NCI-H460 (cell line): Measurements from ENCODE around the gene MUC3A. TPM values are rescaled to one million over a fixed set of nuclear protein-coding genes. Genes with fewer than 3 reads are reported as not detected.

ENCODE experiments used
- DNase-seq: peaks from one replicate; pipeline ENCODE4 v3.0.0-alpha.2; 2016; ENCODE audit warnings: low read depth; ENCODE audit errors: extremely low read depth
- small RNA-seq, 2 experiments: library from RNA; depleted of rRNA; stranded (forward); fragments of <200 nt; gene quantifications; one replicate each; pipeline ENCODE3, GENCODE V24; 2014
- total RNA-seq: library from RNA; depleted of rRNA; stranded (reverse); fragments of >200 nt; shearing (Covaris generic); gene quantifications from 2 replicates; pipeline ENCODE4 v1.2.3, GENCODE V29; 2014; rRNA removed

MUC3A gene
- total RNA-seq, 1 experiment from 2014 or later, result not detected

- DNase-seq, result no peak
These were observed 66.3 kb downstream of the MUC3A start for GRCh38 chr7:101015626-101016025.

DNA sequence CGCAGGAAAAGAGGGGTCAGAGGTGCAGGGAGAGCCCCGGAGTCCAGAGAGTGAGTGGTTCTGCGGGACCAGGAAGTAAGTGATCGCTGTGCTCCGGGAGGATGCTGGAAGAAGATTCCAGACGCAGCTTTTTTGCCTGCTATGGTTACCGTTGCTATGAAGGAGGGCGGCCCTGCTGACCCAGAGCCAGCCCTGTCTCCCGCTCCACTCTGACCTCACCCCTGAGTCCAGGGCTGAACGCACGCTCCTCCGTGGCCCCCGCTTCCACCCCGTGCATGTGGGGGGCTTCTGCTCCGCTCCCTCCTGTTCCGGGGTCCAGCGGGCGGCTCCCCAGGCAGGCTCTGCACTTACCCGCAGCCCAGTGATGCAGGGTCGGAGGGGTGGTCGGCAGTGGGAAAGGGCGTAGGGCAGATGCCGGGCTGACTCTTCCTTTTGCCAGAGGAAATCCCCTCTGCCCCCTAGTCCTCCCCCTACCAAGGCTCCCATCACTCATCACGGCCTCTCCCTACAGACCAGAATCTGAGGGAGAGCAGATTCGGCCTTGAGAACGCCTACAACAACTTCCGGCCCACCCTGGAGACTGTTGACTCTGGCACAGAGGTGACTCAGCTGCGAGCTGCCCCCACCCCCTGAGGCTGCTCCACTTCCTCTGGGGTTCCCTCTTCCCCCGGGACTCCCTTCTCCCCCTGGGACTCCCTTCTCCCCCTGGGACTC lies 67.9 kb downstream of the MUC3A start:
- peak; percentile 61 for DNase-seq

Small RNAs within 50 kb of the gene (small RNA-seq; reads per million reads assigned to genes)
- gene RN7SL549P (0 reads per million in 2 experiments), gene RPS29P15 (0 reads per million in 2 experiments)

Other genes starting within 250 kb of the MUC3A start
- gene POP7, start 243.4 kb upstream of the MUC3A start, total RNA-seq, result 45.7 and 50.1 TPM in 2 replicates
- not detected in 2 replicates for gene EPO, start 229.1 kb upstream of the MUC3A start, total RNA-seq
- not detected in 2 replicates for gene ZAN, start 215.9 kb upstream of the MUC3A start, total RNA-seq
- gene EPHB4, start 122.0 kb upstream of the MUC3A start, total RNA-seq, result 45.3 and 49.1 TPM in 2 replicates
- gene SLC12A9, start 96.8 kb upstream of the MUC3A start, total RNA-seq, result 10.5 and 11.8 TPM in 2 replicates
- 75.8 and 78.5 TPM in 2 replicates for gene TRIP6, start 82.1 kb upstream of the MUC3A start, total RNA-seq
- gene SRRT, start 74.4 kb upstream of the MUC3A start, total RNA-seq, result 43.4 and 44.0 TPM in 2 replicates
- gene UFSP1, start 59.8 kb upstream of the MUC3A start, total RNA-seq, result 4.6 and 7.0 TPM in 2 replicates
- 0.17 and 0.27 TPM in 2 replicates for gene ACHE, start 53.6 kb upstream of the MUC3A start, total RNA-seq
- gene MUC12, start 20.0 kb downstream of the MUC3A start, total RNA-seq, result 0.30 TPM in 1 of 2 replicates, not detected in the other
- not detected in 2 replicates for gene MUC17, start 70.5 kb downstream of the MUC3A start, total RNA-seq
- gene TRIM56, start 135.9 kb downstream of the MUC3A start, total RNA-seq, result 9.8 and 12.9 TPM in 2 replicates
- gene SERPINE1, start 177.6 kb downstream of the MUC3A start, total RNA-seq, result 11.9 and 12.3 TPM in 2 replicates
- 125 and 143 TPM in 2 replicates for gene AP1S1, start 204.9 kb downstream of the MUC3A start, total RNA-seq
- gene VGF, start 216.0 kb downstream of the MUC3A start, total RNA-seq, result 11.6 and 15.4 TPM in 2 replicates
- 0.09 TPM in 1 of 2 replicates, not detected in the other for gene NAT16, start 230.8 kb downstream of the MUC3A start, total RNA-seq